Measurements from ENCODE around the gene BSN. TPM values are rescaled to one million over a fixed set of nuclear protein-coding genes. Genes with fewer than 3 reads are reported as not detected.

The BSN gene
- total RNA-seq, 1 experiment from 2014 or later = 0.87 TPM

DNA sequence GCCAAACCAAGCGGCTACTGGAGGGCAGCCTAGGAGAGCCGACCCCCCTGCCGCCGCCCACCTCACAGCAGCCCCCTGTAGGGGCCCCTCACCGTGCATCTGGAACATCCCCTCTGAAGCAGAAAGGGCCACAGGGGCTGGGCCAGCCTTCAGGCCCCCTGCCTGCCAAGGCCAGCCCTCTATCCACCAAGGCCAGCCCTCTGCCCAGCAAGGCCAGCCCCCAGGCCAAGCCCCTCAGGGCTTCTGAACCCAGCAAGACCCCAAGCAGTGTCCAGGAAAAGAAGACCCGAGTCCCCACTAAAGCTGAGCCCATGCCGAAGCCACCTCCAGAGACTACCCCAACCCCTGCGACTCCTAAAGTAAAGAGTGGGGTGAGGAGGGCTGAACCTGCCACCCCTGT lies 96.4 kb downstream of the BSN start:
- BruUV-seq (replicated peaks) = no TSS peak
- Histone ChIP-seq H3K27me3 (ENCODE audit: control insufficient read depth, insufficient read depth, low read length) (no peaks in the 10 kb centered on the region), H3K4me3 (ENCODE audit: low read depth in 2 of 2, low read length in 2 of 2) (no peak overlapping the region), H3K4me1 (ENCODE audit: control insufficient read depth, insufficient read depth, low read length) (no peaks in the 10 kb centered on the region), H3K9me3 (ENCODE audit: control insufficient read depth, insufficient read depth, low read depth, low read length) (no peaks in the 10 kb centered on the region), H3K27ac (ENCODE audit: low read length) (no peak overlapping the region), H3K36me3 (ENCODE audit: control insufficient read depth, insufficient read depth, low read length) (no peaks in the 10 kb centered on the region)
- in situ Hi-C loops (cut with HindIII; ENCODE audit: low pct_unique_long_range_greater_than_20kb, low sequenced_read_pairs) (no loop called here), intact Hi-C loops (cut with micrococcal nuclease; ENCODE audit: unreplicated experiment) (no loop called here)
- ChIA-PET CTCF (no interaction called here), POLR2A (no interaction called here)
- no peak for DNase-seq (ENCODE audit: low read depth, low spot score)
- TF ChIP-seq, protein P1, sequence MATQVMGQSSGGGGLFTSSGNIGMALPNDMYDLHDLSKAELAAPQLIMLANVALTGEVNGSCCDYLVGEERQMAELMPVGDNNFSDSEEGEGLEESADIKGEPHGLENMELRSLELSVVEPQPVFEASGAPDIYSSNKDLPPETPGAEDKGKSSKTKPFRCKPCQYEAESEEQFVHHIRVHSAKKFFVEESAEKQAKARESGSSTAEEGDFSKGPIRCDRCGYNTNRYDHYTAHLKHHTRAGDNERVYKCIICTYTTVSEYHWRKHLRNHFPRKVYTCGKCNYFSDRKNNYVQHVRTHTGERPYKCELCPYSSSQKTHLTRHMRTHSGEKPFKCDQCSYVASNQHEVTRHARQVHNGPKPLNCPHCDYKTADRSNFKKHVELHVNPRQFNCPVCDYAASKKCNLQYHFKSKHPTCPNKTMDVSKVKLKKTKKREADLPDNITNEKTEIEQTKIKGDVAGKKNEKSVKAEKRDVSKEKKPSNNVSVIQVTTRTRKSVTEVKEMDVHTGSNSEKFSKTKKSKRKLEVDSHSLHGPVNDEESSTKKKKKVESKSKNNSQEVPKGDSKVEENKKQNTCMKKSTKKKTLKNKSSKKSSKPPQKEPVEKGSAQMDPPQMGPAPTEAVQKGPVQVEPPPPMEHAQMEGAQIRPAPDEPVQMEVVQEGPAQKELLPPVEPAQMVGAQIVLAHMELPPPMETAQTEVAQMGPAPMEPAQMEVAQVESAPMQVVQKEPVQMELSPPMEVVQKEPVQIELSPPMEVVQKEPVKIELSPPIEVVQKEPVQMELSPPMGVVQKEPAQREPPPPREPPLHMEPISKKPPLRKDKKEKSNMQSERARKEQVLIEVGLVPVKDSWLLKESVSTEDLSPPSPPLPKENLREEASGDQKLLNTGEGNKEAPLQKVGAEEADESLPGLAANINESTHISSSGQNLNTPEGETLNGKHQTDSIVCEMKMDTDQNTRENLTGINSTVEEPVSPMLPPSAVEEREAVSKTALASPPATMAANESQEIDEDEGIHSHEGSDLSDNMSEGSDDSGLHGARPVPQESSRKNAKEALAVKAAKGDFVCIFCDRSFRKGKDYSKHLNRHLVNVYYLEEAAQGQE (IDR thresholded peaks at IDR 0.05; ENCODE audit: insufficient read depth in 1 of 2, low read depth in 2 of 2, low read length in 1 of 2) = no peak
- TF ChIP-seq SIN3A (IDR thresholded peaks at IDR 0.05; ENCODE audit: borderline replicate concordance, insufficient read depth, low read depth, low read length) = no peak
- no peak for ATAC-seq

DNA sequence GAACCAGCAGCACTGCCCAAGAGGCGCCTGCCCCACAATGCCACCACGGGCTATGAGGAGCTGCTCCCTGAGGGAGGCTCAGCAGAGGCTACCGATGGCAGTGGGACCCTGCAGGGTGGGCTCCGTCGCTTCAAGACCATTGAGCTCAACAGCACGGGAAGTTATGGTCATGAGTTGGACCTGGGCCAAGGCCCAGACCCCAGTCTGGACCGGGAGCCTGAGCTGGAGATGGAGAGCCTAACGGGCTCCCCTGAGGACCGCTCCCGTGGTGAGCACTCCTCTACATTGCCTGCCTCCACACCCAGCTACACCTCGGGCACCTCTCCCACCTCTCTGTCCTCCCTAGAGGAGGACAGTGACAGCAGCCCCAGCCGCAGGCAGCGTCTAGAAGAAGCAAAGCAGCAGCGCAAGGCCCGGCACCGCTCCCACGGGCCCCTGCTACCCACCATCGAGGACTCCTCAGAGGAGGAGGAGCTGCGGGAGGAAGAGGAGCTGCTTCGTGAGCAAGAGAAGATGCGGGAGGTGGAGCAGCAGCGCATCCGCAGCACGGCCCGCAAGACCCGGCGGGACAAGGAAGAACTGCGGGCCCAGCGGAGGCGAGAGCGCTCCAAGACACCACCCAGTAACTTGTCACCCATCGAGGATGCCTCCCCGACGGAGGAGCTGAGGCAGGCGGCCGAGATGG lies 98.1 kb downstream of the BSN start:
- Histone ChIP-seq H3K27ac (ENCODE audit: low read length) (no peak overlapping the region), H3K36me3 (ENCODE audit: control insufficient read depth, insufficient read depth, low read length) (no peaks in the 10 kb centered on the region), H3K27me3 (ENCODE audit: control insufficient read depth, insufficient read depth, low read length) (no peaks in the 10 kb centered on the region), H3K4me1 (ENCODE audit: control insufficient read depth, insufficient read depth, low read length) (no peaks in the 10 kb centered on the region), H3K4me3 (ENCODE audit: low read depth in 2 of 2, low read length in 2 of 2) (no peak overlapping the region), H3K9me3 (ENCODE audit: control insufficient read depth, insufficient read depth, low read depth, low read length) (no peaks in the 10 kb centered on the region)
- in situ Hi-C loops (cut with HindIII; ENCODE audit: low pct_unique_long_range_greater_than_20kb, low sequenced_read_pairs) (no loop called here), intact Hi-C loops (cut with micrococcal nuclease; ENCODE audit: unreplicated experiment) (no loop called here)
- ATAC-seq (no peak), DNase-seq (ENCODE audit: low read depth, low spot score) (no peak)
- ChIA-PET CTCF (no interaction called here), POLR2A (no interaction called here)
- no TSS peak for BruUV-seq (replicated peaks)
- TF ChIP-seq, protein P2, sequence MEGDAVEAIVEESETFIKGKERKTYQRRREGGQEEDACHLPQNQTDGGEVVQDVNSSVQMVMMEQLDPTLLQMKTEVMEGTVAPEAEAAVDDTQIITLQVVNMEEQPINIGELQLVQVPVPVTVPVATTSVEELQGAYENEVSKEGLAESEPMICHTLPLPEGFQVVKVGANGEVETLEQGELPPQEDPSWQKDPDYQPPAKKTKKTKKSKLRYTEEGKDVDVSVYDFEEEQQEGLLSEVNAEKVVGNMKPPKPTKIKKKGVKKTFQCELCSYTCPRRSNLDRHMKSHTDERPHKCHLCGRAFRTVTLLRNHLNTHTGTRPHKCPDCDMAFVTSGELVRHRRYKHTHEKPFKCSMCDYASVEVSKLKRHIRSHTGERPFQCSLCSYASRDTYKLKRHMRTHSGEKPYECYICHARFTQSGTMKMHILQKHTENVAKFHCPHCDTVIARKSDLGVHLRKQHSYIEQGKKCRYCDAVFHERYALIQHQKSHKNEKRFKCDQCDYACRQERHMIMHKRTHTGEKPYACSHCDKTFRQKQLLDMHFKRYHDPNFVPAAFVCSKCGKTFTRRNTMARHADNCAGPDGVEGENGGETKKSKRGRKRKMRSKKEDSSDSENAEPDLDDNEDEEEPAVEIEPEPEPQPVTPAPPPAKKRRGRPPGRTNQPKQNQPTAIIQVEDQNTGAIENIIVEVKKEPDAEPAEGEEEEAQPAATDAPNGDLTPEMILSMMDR (IDR thresholded peaks at IDR 0.05) = no peak
- TF ChIP-seq, protein P1 (IDR thresholded peaks at IDR 0.05; ENCODE audit: insufficient read depth in 1 of 2, low read depth in 2 of 2, low read length in 1 of 2) = no peak
- TF ChIP-seq SIN3A (IDR thresholded peaks at IDR 0.05; ENCODE audit: borderline replicate concordance, insufficient read depth, low read depth, low read length) (no peak), POLR2AphosphoS5 (IDR thresholded peaks at IDR 0.05; ENCODE audit: low read depth, low read length) (no peak), TCF7L2 (IDR thresholded peaks at IDR 0.05; ENCODE audit: low read depth, low read length) (no peak)
